Measurements from ENCODE around the gene SSR2.
A peak's percentile ranks its signal among the peaks of the same experiment; 100 is the strongest.

Gene SSR2

DNA sequence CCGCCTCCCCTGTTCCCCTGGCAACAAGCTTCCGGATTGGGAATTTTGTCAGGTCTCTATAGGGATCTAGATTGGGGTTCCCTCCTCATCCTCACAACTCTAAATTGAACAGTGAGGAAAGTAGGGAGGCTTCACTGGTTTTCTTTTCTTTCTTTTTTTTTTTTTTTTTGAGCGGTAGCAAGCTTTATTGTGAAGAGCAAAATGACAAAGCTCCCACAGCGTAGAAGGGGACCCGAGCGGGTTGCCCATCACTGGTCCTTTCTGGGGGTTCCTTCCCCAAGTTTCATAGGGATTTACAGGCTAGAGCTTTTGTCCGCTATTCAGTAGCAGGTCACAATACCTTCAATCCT, 52.7 kb downstream of the SSR2 start:
- peak overlapping the region; percentile 34 for H3K4me2 ChIP-seq (ENCODE audit: insufficient read depth, low read length, poor library complexity, severe bottlenecking)
- no peak overlapping the region for H3K4me3 ChIP-seq (ENCODE audit: low read length in 2 of 2)
- no peaks in the 10 kb centered on the region for H3K9me3 ChIP-seq (replicated peaks in 1 of 2; ENCODE audit: control insufficient read depth in 2 of 2, insufficient read depth in 1 of 2, low read depth in 1 of 2, low read length in 2 of 2)
- no peak for DNase-seq (ENCODE audit: low spot score)
- H3K4me1 ChIP-seq (ENCODE audit: control insufficient read depth in 2 of 2, insufficient read depth in 1 of 2, low read depth in 1 of 2, low read length in 2 of 2): peaks cover 32 to 42% of the 10 kb centered on the region in 2 donors
- H3K14ac ChIP-seq (ENCODE audit: low read length): no peak overlapping the region
- no peaks in the 10 kb centered on the region for H3K27me3 ChIP-seq (ENCODE audit: control insufficient read depth in 3 of 3, insufficient read depth in 3 of 3, low read depth in 1 of 3, low read length in 3 of 3)
- H3K23ac ChIP-seq (ENCODE audit: low read depth, low read length, poor library complexity): no peak overlapping the region
- no peak overlapping the region for H2AK5ac ChIP-seq (ENCODE audit: low read depth, low read length)
- no peak overlapping the region for H2BK15ac ChIP-seq (ENCODE audit: low read length)
- peak overlapping the region; percentile 67 for H3K27ac ChIP-seq (replicated peaks; ENCODE audit: low read length)
- no peak overlapping the region for H3K9ac ChIP-seq (ENCODE audit: low read depth, low read length, poor library complexity)
- H3K4ac ChIP-seq (ENCODE audit: low read length): no peak overlapping the region
- H2BK12ac ChIP-seq (ENCODE audit: low read length): no peak overlapping the region
- peaks cover 46 to 82% of the 10 kb centered on the region in 2 donors for H3K36me3 ChIP-seq (replicated peaks in 1 of 2; ENCODE audit: control insufficient read depth in 2 of 2, insufficient read depth in 2 of 2, low read length in 2 of 2)
- no CpG with 5 or more reads among the region's 7 CpGs for WGBS, 2 donors (ENCODE audit: extremely low coverage in 2 of 2, insufficient read length in 2 of 2, insufficient replicate concordance in 1 of 2)
- no peak overlapping the region for H3K18ac ChIP-seq (ENCODE audit: low read length)
- H2BK5ac ChIP-seq (ENCODE audit: low read length): no peak overlapping the region
- H3K79me1 ChIP-seq (ENCODE audit: low read depth, low read length): peaks cover 36% of the 10 kb centered on the region
- H2BK120ac ChIP-seq (ENCODE audit: low read depth, low read length): no peak overlapping the region
- H4K8ac ChIP-seq (ENCODE audit: low read depth, low read length): no peak overlapping the region
- no peak overlapping the region for H2AFZ ChIP-seq (ENCODE audit: low read length)
- H4K91ac ChIP-seq (ENCODE audit: low read depth, low read length, poor library complexity): no peak overlapping the region

DNA sequence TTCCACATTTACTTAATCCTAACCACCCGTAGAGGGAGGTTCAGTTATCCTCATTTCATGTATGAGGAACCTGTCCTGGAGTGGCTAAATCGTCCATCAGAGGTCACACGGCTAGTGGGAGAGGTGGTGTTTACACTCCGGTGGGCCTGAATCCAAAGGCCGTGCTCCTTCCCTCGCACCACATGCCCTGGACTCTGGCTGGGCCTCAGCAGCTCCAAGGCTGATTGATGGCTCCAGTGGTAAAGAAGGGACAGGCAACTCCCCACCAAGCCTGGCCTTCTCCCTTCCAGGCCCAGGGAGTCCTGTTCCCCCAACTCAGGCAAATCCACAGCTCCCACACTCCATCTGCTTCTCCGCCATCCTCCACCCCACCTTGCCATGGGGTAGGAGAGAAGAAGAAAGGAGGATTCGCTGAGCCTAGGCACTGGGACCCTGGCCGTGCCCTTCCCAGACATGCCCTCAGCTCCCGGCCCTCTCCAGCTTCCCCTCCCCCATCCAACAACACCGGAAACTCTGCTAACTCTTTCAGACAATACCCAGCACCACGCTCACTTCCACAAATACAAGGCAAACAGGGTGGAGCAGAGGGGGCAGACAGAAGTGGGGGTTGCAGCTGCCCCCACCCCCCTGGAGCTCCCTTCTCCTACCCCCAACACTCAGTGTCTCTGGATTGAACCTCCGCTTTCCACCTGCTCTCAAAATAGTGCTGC, 53.3 kb downstream of the SSR2 start:
- Histone ChIP-seq H2AK5ac (ENCODE audit: low read depth, low read length) (peak overlapping the region; percentile 6), H3K9me3 (replicated peaks in 1 of 2; ENCODE audit: control insufficient read depth in 2 of 2, insufficient read depth in 1 of 2, low read depth in 1 of 2, low read length in 2 of 2) (no peaks in the 10 kb centered on the region), H3K4ac (ENCODE audit: low read length) (no peak overlapping the region), H3K14ac (ENCODE audit: low read length) (no peak overlapping the region), H3K79me1 (ENCODE audit: low read depth, low read length) (peaks cover 37% of the 10 kb centered on the region), H2BK5ac (ENCODE audit: low read length) (no peak overlapping the region), H3K4me2 (ENCODE audit: insufficient read depth, low read length, poor library complexity, severe bottlenecking) (peak overlapping the region; percentile 34), H2BK120ac (ENCODE audit: low read depth, low read length) (no peak overlapping the region), H2AFZ (ENCODE audit: low read length) (no peak overlapping the region), H4K8ac (ENCODE audit: low read depth, low read length) (peak overlapping the region; percentile 17), H3K18ac (ENCODE audit: low read length) (peak overlapping the region; percentile 58), H4K91ac (ENCODE audit: low read depth, low read length, poor library complexity) (no peak overlapping the region), H2BK15ac (ENCODE audit: low read length) (no peak overlapping the region), H3K27me3 (ENCODE audit: control insufficient read depth in 3 of 3, insufficient read depth in 3 of 3, low read depth in 1 of 3, low read length in 3 of 3) (no peaks in the 10 kb centered on the region), H2BK12ac (ENCODE audit: low read length) (no peak overlapping the region), H3K23ac (ENCODE audit: low read depth, low read length, poor library complexity) (peak overlapping the region; percentile 70), H3K4me3 (ENCODE audit: low read length in 2 of 2) (no peak overlapping the region), H3K4me1 (ENCODE audit: control insufficient read depth in 2 of 2, insufficient read depth in 1 of 2, low read depth in 1 of 2, low read length in 2 of 2) (peaks cover 32 to 41% of the 10 kb centered on the region in 2 donors), H3K27ac (replicated peaks; ENCODE audit: low read length) (peak overlapping the region; percentile 20), H3K36me3 (replicated peaks in 1 of 2; ENCODE audit: control insufficient read depth in 2 of 2, insufficient read depth in 2 of 2, low read length in 2 of 2) (peaks cover 51 to 82% of the 10 kb centered on the region in 2 donors), H3K9ac (ENCODE audit: low read depth, low read length, poor library complexity) (peak overlapping the region; percentile 79)
- no peak for DNase-seq (ENCODE audit: low spot score)
- WGBS, 2 donors (ENCODE audit: extremely low coverage in 2 of 2, insufficient read length in 2 of 2, insufficient replicate concordance in 1 of 2): no CpG with 5 or more reads among the region's 13 CpGs

DNA sequence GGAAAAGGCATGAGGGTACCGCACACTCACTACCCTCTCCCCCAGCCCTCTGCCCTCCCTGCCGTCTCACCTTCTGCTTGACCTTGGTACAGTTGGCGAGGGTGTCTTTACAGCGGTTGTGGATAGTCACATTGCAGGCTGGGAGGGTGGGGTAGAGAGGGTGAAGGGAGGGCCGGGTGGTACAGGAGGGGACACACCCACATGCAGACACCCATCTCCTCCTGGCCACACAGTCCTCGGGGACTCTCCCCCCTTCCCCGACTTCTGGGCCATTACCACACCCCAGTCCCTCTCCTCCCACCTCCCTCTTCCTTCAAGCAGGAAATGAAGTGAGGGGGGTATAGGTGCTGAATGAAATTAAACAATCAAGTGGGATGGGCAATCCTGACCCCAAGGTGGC, 54.0 kb downstream of the SSR2 start:
- Histone ChIP-seq H2BK5ac (ENCODE audit: low read length) (no peak overlapping the region), H3K9ac (ENCODE audit: low read depth, low read length, poor library complexity) (no peak overlapping the region), H3K4me3 (ENCODE audit: low read length in 2 of 2) (peak overlapping the region in 1 of 2 donors; percentile 36), H2BK120ac (ENCODE audit: low read depth, low read length) (no peak overlapping the region), H4K91ac (ENCODE audit: low read depth, low read length, poor library complexity) (no peak overlapping the region), H3K4me1 (ENCODE audit: control insufficient read depth in 2 of 2, insufficient read depth in 1 of 2, low read depth in 1 of 2, low read length in 2 of 2) (peaks cover 32 to 37% of the 10 kb centered on the region in 2 donors), H3K14ac (ENCODE audit: low read length) (no peak overlapping the region), H2AK5ac (ENCODE audit: low read depth, low read length) (peak overlapping the region; percentile 35), H3K23ac (ENCODE audit: low read depth, low read length, poor library complexity) (no peak overlapping the region), H3K79me1 (ENCODE audit: low read depth, low read length) (peaks cover 36% of the 10 kb centered on the region), H2AFZ (ENCODE audit: low read length) (no peak overlapping the region), H3K18ac (ENCODE audit: low read length) (no peak overlapping the region), H2BK15ac (ENCODE audit: low read length) (no peak overlapping the region), H2BK12ac (ENCODE audit: low read length) (no peak overlapping the region), H3K4me2 (ENCODE audit: insufficient read depth, low read length, poor library complexity, severe bottlenecking) (no peak overlapping the region), H3K4ac (ENCODE audit: low read length) (no peak overlapping the region), H3K27me3 (ENCODE audit: control insufficient read depth in 3 of 3, insufficient read depth in 3 of 3, low read depth in 1 of 3, low read length in 3 of 3) (no peaks in the 10 kb centered on the region), H3K36me3 (replicated peaks in 1 of 2; ENCODE audit: control insufficient read depth in 2 of 2, insufficient read depth in 2 of 2, low read length in 2 of 2) (peaks cover 59 to 86% of the 10 kb centered on the region in 2 donors), H3K9me3 (replicated peaks in 1 of 2; ENCODE audit: control insufficient read depth in 2 of 2, insufficient read depth in 1 of 2, low read depth in 1 of 2, low read length in 2 of 2) (no peaks in the 10 kb centered on the region), H3K27ac (replicated peaks; ENCODE audit: low read length) (no peak overlapping the region), H4K8ac (ENCODE audit: low read depth, low read length) (no peak overlapping the region)
- no CpG with 5 or more reads among the region's 7 CpGs for WGBS, 2 donors (ENCODE audit: extremely low coverage in 2 of 2, insufficient read length in 2 of 2, insufficient replicate concordance in 1 of 2)
- no peak for DNase-seq (ENCODE audit: low spot score)

DNA sequence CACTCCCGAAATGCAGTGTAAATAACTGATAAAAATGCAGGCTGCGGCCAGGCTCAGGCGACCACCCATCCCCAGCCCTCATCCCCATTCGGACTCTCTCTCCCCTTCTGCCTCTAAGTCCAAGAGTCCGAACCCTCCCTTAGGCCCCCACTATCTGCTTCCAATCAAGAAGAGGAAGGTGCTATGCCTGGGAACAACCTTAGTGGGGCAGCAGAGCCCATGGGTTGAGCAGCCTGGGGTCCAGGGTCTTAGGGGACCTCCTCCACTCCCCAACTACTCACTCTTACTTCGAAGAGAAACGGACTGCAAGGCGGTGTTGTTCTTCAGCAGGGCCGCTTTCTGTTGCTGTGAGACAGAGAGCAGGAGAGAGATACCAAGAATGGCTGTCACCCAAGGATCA, 54.6 kb downstream of the SSR2 start:
- H3K23ac ChIP-seq (ENCODE audit: low read depth, low read length, poor library complexity): no peak overlapping the region
- H3K4ac ChIP-seq (ENCODE audit: low read length): no peak overlapping the region
- H2BK120ac ChIP-seq (ENCODE audit: low read depth, low read length): no peak overlapping the region
- H3K4me2 ChIP-seq (ENCODE audit: insufficient read depth, low read length, poor library complexity, severe bottlenecking): no peak overlapping the region
- H3K79me1 ChIP-seq (ENCODE audit: low read depth, low read length): peaks cover 36% of the 10 kb centered on the region
- no peak overlapping the region for H3K4me3 ChIP-seq (ENCODE audit: low read length in 2 of 2)
- no peak overlapping the region for H2AFZ ChIP-seq (ENCODE audit: low read length)
- H3K9ac ChIP-seq (ENCODE audit: low read depth, low read length, poor library complexity): no peak overlapping the region
- H3K4me1 ChIP-seq (ENCODE audit: control insufficient read depth in 2 of 2, insufficient read depth in 1 of 2, low read depth in 1 of 2, low read length in 2 of 2): peaks cover 32 to 37% of the 10 kb centered on the region in 2 donors
- H4K8ac ChIP-seq (ENCODE audit: low read depth, low read length): no peak overlapping the region
- H3K9me3 ChIP-seq (replicated peaks in 1 of 2; ENCODE audit: control insufficient read depth in 2 of 2, insufficient read depth in 1 of 2, low read depth in 1 of 2, low read length in 2 of 2): no peaks in the 10 kb centered on the region
- no peak overlapping the region for H2BK15ac ChIP-seq (ENCODE audit: low read length)
- H2BK12ac ChIP-seq (ENCODE audit: low read length): no peak overlapping the region
- H3K36me3 ChIP-seq (replicated peaks in 1 of 2; ENCODE audit: control insufficient read depth in 2 of 2, insufficient read depth in 2 of 2, low read length in 2 of 2): peaks cover 61 to 92% of the 10 kb centered on the region in 2 donors
- no peaks in the 10 kb centered on the region for H3K27me3 ChIP-seq (ENCODE audit: control insufficient read depth in 3 of 3, insufficient read depth in 3 of 3, low read depth in 1 of 3, low read length in 3 of 3)
- no peak overlapping the region for H3K18ac ChIP-seq (ENCODE audit: low read length)
- no peak overlapping the region for H2BK5ac ChIP-seq (ENCODE audit: low read length)
- no CpG with 5 or more reads among the region's 9 CpGs for WGBS, 2 donors (ENCODE audit: extremely low coverage in 2 of 2, insufficient read length in 2 of 2, insufficient replicate concordance in 1 of 2)
- H3K14ac ChIP-seq (ENCODE audit: low read length): no peak overlapping the region
- no peak overlapping the region for H4K91ac ChIP-seq (ENCODE audit: low read depth, low read length, poor library complexity)
- no peak overlapping the region for H3K27ac ChIP-seq (replicated peaks; ENCODE audit: low read length)
- H2AK5ac ChIP-seq (ENCODE audit: low read depth, low read length): peak overlapping the region; percentile 35
- no peak for DNase-seq (ENCODE audit: low spot score)

Measured in neuronal stem cell (in vitro differentiated cells).